ENCODE measurements around the gene TMEM240.
"Not testable (repeated sequence)": the region's sequence is repeated elsewhere in the genome, so short reads cannot be mapped to it uniquely, and the experiment has no call there.

Gene TMEM240

GRCh38 chr1:1557688-1558087, 17.3 kb upstream of the TMEM240 start:
- DNase-seq (ENCODE audit: low read depth in 2 of 2): not testable (repeated sequence)

GRCh38 chr1:1556961-1557360, 16.5 kb upstream of the TMEM240 start:
- not testable (repeated sequence) for DNase-seq (ENCODE audit: low read depth in 2 of 2)

DNA sequence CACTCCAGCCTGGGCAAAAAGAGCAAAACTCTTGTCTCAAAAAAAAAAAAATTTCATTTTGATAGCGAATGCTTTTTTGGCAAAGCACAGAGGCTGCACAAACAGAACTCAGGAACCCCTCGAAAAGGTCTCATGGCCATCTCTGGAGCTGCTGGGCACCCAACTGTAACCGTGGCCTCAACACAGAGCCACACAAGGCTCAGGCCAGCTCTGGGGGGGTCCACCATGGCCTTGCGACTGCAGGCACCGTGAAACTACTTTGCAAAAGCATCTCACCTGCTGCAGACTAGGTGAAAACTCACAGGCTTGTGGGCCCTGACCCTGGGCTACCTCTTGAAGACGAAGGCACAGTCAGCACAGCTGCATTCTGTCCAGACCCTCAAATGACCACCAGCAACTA, 16.1 kb upstream of the TMEM240 start:
- DNase-seq (ENCODE audit: low read depth in 2 of 2): no peak

- no peak for DNase-seq (ENCODE audit: low read depth in 2 of 2)
Observed at GRCh38 chr1:1554926-1555915, 14.8 kb upstream of the TMEM240 start.

DNA sequence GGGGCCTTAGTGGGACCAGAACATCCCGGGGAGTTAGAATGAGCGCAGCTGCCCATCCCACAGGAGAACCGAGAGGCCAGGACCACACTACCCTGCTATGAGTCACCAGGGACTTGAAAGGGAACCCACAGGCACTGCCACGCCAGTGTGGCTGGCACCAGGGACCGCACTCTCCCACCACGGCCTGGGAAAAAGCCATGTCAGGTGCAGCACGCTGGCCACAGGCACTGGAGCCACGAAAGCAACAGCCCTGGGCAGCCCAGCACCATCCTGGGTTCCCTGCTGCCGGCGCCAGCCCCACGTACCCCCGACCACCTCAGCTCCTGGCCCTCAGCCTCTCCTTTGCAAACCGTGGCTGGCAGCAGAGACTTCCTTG, 14.1 kb upstream of the TMEM240 start:
- DNase-seq (ENCODE audit: low read depth in 2 of 2): no peak

DNA sequence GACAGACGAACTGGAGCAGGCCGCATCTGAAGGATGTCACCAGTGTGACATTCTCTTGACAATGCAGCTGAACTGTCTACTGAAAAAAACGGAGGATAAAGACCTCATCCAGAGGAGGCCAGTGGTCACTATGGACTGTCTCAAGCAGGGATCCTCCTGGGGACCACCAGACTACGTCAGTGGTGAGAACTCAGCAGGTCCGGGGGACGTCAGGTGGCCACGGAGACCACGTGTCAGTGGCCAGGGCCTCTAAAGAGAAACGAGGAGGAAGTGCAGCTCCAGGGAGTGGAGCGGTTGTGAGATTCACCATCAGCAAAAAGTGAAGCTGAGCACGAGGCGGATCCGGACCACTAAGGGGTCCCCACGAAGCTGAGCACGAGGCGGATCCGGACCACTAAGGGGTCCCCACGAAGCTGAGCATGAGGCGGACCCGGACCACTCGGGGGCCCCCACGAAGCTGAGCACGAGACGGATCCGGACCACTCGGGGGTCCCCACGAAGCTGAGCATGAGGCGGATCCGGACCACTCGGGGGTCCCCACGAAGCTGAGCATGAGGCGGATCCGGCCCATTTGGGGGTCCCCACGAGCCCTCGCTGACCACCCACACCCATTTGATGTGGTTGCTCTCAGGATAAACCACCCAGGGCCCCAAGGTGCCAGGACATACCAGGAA, 13.5 kb upstream of the TMEM240 start:
- DNase-seq (ENCODE audit: low read depth in 2 of 2): no peak

- DNase-seq (ENCODE audit: low read depth in 2 of 2): no peak
Observed at GRCh38 chr1:1552263-1552639, 11.8 kb upstream of the TMEM240 start.

- DNase-seq (ENCODE audit: low read depth in 2 of 2): no peak
Observed at GRCh38 chr1:1551524-1552262, 11.3 kb upstream of the TMEM240 start.

- no peak for DNase-seq (ENCODE audit: low read depth in 2 of 2)
Observed at GRCh38 chr1:1550591-1551432, 10.4 kb upstream of the TMEM240 start.

DNA sequence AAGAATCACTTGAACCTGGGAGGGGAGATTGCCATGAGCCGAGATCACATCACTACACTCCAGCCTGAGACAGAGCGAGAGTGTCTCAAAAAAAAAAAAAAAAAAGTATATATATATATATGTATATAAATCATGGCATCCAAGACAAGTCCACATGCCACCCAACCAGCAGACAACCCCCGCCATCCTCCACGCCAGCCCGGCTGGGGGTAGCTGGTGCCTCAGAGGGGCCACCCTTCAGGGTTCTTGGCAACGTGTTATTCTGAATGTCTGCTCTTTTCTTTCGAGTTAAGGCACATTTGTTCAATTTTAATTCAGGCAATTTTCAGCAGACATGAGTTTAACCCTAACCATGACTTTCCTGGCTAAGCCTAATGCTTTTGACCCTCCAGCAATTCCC, 9.7 kb upstream of the TMEM240 start:
- no peak for DNase-seq (ENCODE audit: low read depth in 2 of 2)

DNA sequence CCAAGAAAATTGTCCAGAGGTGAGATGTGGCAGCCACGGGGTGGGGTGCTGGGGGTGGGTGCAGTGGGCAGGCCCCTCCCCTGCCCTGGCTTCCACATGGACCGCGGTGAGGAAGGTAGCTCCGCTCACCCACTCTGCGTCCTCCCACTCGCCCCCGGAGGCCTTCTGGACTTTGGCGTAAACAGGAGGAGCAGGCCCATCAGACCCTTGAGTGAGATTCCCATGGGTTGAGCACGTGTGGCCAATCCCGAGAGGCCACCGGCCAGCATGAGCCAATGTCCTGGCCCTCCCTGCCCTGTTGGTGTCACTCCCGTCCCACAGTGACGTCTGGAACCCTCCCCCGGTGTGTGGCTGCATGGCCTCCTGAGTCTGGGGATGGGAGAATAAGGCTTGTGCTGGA, 8.2 kb upstream of the TMEM240 start:
- no peak for DNase-seq (ENCODE audit: low read depth in 2 of 2)

DNA sequence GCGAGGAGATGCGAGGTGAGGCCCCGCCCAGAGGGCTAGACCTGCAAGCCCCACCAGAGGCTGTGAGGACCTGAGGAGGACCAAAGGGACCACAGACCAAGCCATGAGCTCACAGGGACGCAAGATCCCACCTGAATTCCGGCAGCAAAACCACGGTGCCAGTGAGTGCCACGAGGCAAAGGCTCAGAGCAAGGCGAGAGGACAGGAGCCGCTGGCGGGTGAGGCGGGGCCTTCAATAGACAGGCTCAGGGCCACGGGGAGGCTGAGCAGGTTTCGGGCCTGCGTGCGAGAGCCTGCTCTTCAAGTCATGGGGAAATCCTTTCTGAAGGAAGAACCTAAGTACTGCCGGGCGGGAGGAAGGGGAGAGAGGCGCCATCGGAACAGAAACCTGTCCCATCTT, 7.1 kb upstream of the TMEM240 start:
- no peak for DNase-seq (ENCODE audit: low read depth in 2 of 2)

DNA sequence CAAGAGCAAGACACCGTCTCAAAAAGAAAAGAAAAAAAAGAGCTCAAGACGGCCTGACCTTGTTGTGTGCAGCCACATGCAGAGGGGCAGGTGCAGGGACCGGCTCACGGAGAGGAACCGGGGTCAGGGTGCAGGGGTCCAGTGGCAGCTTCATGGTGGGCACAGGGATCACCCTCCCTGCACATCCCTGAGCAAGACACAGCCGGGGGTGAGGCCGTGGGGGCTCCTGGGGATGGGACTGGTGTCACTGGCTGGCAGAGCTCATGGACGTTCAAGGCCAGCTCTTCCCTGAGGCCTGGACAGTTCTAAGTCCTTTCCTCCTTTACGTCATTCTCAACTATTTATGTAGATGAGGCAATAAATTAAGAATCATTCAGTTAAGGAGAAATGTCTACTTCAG, 6.6 kb upstream of the TMEM240 start:
- no peak for DNase-seq (ENCODE audit: low read depth in 2 of 2)

- DNase-seq (ENCODE audit: low read depth in 2 of 2): no peak
Observed at GRCh38 chr1:1545946-1546737, 5.7 kb upstream of the TMEM240 start.

DNA sequence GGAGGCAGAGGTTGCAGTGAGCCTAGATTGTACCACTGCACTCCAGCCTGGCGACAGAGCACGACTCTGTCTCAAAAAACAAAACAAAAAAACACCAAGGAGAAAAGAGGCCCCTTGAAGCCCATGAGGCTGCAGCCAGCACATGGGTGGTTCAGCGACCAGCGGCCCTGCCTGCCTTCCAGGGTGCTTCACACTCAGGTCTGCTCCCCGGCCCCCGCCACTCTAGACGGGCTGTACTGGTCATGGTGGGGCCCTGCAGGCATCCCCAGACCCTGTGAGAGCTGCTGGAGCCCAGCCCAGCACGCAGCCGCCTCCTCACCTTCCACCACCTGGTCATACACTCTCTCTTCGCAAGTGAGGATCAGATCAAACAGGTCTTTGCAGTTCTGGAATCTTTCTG, 4.1 kb upstream of the TMEM240 start:
- no peak for DNase-seq (ENCODE audit: low read depth in 2 of 2)

DNA sequence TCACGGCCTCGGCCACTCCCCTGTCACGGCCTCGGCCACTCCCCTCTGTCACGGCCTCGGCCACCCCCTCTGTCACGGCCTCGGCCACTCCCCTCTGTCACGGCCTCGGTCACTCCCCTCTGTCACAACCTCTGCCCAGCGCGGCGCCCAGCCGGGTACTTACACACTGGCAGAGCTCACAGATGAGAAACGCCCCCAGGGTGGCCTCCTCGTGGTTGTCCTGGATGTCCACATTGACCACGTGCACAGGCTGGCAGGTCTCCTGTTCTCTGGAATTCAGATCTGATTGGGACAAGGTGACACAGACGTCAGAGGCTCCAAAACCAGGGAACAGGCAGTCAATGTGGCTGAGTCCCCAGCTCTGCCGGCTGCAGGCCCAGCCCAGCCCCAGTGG, 3.3 kb upstream of the TMEM240 start:
- DNase-seq (ENCODE audit: low read depth in 2 of 2): no peak

DNA sequence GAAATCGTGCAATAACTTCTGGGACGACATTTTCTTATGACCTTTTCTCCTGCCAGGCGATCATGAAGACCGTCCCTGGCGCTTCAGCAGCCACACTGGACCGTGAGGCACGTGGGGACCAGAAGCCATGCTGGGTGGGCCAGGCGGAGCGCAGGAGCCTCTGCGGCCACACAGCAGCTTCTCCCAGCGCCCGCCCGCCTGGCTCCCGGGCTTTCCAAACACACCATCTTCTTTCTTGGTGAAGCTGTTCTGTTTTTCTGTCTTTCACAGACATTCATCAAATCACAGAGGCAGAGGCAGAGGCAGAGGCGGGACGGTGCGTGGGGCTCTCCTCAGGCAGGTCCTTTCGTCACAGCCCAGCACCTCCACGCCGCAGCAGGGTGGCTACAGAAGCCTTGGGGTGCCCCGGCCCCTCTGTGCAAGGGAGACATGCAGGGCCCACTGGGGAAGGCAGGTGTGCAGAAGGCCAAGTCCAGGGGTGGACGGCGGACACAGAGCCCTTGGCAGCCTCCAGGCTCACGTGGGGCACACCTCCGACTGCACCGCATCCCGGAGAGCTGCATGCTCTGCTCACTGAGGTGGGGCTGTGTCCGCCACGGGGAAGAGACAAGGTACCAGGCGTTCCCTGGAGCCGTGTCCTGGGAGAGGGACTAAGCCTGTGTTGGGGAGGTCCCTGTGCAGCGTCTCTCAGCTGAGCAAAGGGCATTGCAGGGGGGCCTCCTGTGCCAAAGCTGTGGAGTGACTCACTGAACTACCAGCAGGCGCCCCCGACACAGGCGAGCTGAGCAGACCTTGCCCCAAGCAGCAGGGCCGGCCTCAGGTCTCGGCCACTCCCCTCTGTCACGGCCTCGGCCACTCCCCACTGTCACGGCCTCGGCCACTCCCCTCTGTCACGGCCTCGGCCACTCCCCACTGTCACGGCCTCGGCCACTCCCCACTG, 2.6 kb upstream of the TMEM240 start:
- DNase-seq (ENCODE audit: low read depth in 2 of 2): no peak

GRCh38 chr1:1541956-1542765, 1.7 kb upstream of the TMEM240 start:
- no peak for DNase-seq (ENCODE audit: low read depth in 2 of 2)
